Lower leg skin (tissue), 3 donors: Measurements from ENCODE around the gene GLB1L2.

Experiments used
- POLR2A ChIP-seq, 2 donors: fragments of 450-650 bp; IDR thresholded peaks; one replicate each; pipeline ENCODE4 v1.6.1; 2016 to 2017; ENCODE audit warnings: antibody characterized with exemption in 2 of 2, mild to moderate bottlenecking in 1 of 2, moderate library complexity in 1 of 2
- TF ChIP-seq, protein P1 (sequence below), 3 donors: fragments of 450-650 bp; IDR thresholded peaks; one replicate each; pipeline ENCODE4 v1.5.1; 2016; ENCODE audit warnings: antibody characterized with exemption in 3 of 3, mild to moderate bottlenecking in 3 of 3, moderate library complexity in 2 of 3

DNA sequence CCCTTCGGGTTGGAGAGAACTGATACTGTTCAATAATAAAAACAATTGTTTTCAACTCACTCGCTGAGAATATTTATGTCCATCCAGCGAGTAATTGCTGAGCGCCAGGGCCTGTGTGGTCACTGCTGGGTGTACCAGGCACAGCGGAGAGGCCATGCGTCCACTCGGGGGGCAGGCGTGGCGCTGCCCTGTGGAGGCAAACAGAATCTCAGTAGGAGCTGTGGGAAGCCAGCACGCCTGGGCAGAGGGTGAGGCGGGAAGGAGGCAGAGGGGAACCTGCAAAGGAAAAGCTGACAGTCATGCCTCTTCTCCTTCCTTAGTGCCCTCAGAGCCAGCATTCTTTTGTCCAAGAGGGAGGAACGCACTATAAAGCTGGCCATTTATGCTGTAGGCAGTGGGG is 44.2 kb upstream of the GLB1L2 start:
- TF ChIP-seq, protein P1, sequence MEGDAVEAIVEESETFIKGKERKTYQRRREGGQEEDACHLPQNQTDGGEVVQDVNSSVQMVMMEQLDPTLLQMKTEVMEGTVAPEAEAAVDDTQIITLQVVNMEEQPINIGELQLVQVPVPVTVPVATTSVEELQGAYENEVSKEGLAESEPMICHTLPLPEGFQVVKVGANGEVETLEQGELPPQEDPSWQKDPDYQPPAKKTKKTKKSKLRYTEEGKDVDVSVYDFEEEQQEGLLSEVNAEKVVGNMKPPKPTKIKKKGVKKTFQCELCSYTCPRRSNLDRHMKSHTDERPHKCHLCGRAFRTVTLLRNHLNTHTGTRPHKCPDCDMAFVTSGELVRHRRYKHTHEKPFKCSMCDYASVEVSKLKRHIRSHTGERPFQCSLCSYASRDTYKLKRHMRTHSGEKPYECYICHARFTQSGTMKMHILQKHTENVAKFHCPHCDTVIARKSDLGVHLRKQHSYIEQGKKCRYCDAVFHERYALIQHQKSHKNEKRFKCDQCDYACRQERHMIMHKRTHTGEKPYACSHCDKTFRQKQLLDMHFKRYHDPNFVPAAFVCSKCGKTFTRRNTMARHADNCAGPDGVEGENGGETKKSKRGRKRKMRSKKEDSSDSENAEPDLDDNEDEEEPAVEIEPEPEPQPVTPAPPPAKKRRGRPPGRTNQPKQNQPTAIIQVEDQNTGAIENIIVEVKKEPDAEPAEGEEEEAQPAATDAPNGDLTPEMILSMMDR (IDR thresholded peaks at IDR 0.05), result no peak
- TF ChIP-seq POLR2A (IDR thresholded peaks at IDR 0.05), result no peak
